ENCODE measurements around the gene EYS. TPM values are rescaled to one million over a fixed set of nuclear protein-coding genes. Genes with fewer than 3 reads are reported as not detected.
A peak's percentile ranks its signal among the peaks of the same experiment; 100 is the strongest.

EYS gene
- total RNA-seq, 1 experiment from 2014 or later, result 0.98 TPM

GRCh38 chr6:64602993-64603392 is 1104.0 kb downstream of the EYS start:
- DNase-seq (ENCODE audit: low read depth), result no peak

- DNase-seq (ENCODE audit: low read depth), result no peak
These were observed 1115.4 kb downstream of the EYS start for GRCh38 chr6:64591676-64592036.

- no peak for DNase-seq (ENCODE audit: low read depth)
These were observed 1115.9 kb downstream of the EYS start for GRCh38 chr6:64590965-64591675.

GRCh38 chr6:64589961-64590360 is 1117.1 kb downstream of the EYS start:
- DNase-seq (ENCODE audit: low read depth), result no peak

GRCh38 chr6:64580346-64580745 is 1126.7 kb downstream of the EYS start:
- no peak for DNase-seq (ENCODE audit: low read depth)

- no peak for DNase-seq (ENCODE audit: low read depth)
These were observed 1153.7 kb downstream of the EYS start for GRCh38 chr6:64553249-64553786.

GRCh38 chr6:64547594-64548268 is 1159.3 kb downstream of the EYS start:
- DNase-seq (ENCODE audit: low read depth), result no peak

GRCh38 chr6:64539917-64540316 is 1167.1 kb downstream of the EYS start:
- DNase-seq (ENCODE audit: low read depth), result no peak

GRCh38 chr6:64538722-64539121 is 1168.3 kb downstream of the EYS start:
- DNase-seq (ENCODE audit: low read depth), result no peak

- DNase-seq (ENCODE audit: low read depth), result no peak
These were observed 1179.1 kb downstream of the EYS start for GRCh38 chr6:64527899-64528298.

GRCh38 chr6:64522859-64523258 is 1184.2 kb downstream of the EYS start:
- DNase-seq (ENCODE audit: low read depth), result no peak

- DNase-seq (ENCODE audit: low read depth), result peak; percentile 95
These were observed 1187.0 kb downstream of the EYS start for GRCh38 chr6:64520050-64520449.

- DNase-seq (ENCODE audit: low read depth), result no peak
These were observed 1190.6 kb downstream of the EYS start for GRCh38 chr6:64516393-64516792.

- DNase-seq (ENCODE audit: low read depth), result no peak
These were observed 1199.4 kb downstream of the EYS start for GRCh38 chr6:64507661-64508060.

GRCh38 chr6:64505312-64505711 is 1201.7 kb downstream of the EYS start:
- DNase-seq (ENCODE audit: low read depth), result no peak

- DNase-seq (ENCODE audit: low read depth), result no peak
These were observed 1202.5 kb downstream of the EYS start for GRCh38 chr6:64504503-64504902.

GRCh38 chr6:64502801-64503200 is 1204.2 kb downstream of the EYS start:
- no peak for DNase-seq (ENCODE audit: low read depth)

GRCh38 chr6:64497634-64498033 is 1209.4 kb downstream of the EYS start:
- DNase-seq (ENCODE audit: low read depth), result no peak

- DNase-seq (ENCODE audit: low read depth), result no peak
These were observed 1217.3 kb downstream of the EYS start for GRCh38 chr6:64489763-64490162.

GRCh38 chr6:64486578-64487351 is 1220.3 kb downstream of the EYS start:
- DNase-seq (ENCODE audit: low read depth), result no peak

GRCh38 chr6:64483956-64484499 is 1223.0 kb downstream of the EYS start:
- DNase-seq (ENCODE audit: low read depth), result no peak

GRCh38 chr6:64482631-64483030 is 1224.4 kb downstream of the EYS start:
- no peak for DNase-seq (ENCODE audit: low read depth)
